PC-3 (cell line): ENCODE measurements around the gene ZNF559.

Experiments
- CTCF ChIP-seq: fragments of 300-600 bp; sonication (generic); conservative IDR thresholded peaks from 2 replicates; pipeline ENCODE4 v1.5.1; 2017; ENCODE audit warnings: antibody characterized with exemption, low read depth, mild to moderate bottlenecking, low read length
- EZH2 ChIP-seq: fragments of 300-600 bp; sonication (generic); IDR thresholded peaks from one replicate; pipeline ENCODE4 v1.6.1; 2017; ENCODE audit warnings: antibody characterized with exemption, mild to moderate bottlenecking, low read length; ENCODE audit not compliant: unreplicated experiment
- EZH2phosphoT487 ChIP-seq: fragments of 300-600 bp; sonication (generic); IDR thresholded peaks from 2 replicates; pipeline ENCODE4 v1.6.1; 2018; ENCODE audit warnings: mild to moderate bottlenecking, antibody characterized with exemption, low read length, borderline replicate concordance

GRCh38 chr19:9362905-9363304, 38.9 kb downstream of the ZNF559 start, which contains the start of gene ZNF177:
- TF ChIP-seq CTCF (no peak), EZH2 (no peak), EZH2phosphoT487 (no peak)
